ENCODE results near the gene MANEAL.
"Not testable (repeated sequence)": the region's sequence is repeated elsewhere in the genome, so short reads cannot be mapped to it uniquely, and the experiment has no call there.

MANEAL gene

DNA sequence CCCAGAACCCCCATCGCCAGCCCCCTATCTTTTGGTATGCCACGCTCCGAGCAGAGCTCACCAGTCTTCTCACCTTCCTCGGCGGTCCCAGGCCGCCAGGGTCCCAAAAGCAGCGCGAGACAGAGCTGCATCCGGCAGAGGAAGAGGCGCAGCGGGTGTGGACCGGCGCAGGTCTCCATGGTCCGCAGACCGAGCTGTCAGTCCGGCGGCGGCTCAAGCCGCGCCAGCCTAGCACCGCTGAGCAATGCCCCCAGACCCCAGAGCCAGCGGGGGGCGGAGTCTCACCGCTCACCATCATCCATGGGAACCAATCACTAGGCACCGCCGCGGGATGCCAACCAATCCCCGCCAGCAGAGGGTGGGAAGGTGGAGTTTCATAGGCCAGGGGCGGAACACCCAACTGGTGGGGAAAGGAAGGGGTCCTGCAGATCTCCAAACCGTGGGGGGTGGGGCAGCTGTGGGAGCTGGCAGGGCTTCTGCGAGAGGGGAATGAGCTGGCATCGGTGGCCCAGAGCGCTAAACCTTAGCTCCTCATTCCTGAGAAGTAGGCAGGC is 28.7 kb upstream of the MANEAL start, which contains the start of gene EPHA10:
Gene EPHA10, minus strand, starts transcription at position 233 of the 554 bp plus-strand sequence. Its CDS starts 54 bp downstream, at position 179.
- no peaks in the 10 kb centered on the region for H3K9me3 Mint-ChIP-seq
- H3K36me3 Mint-ChIP-seq (ENCODE audit: low read depth), result no peaks in the 10 kb centered on the region
- H3K4me1 Mint-ChIP-seq (ENCODE audit: low read depth), result peaks cover 17% of the 10 kb centered on the region
- H3K27me3 Mint-ChIP-seq, result peaks cover 88% of the 10 kb centered on the region
- H3K27ac Mint-ChIP-seq, result no peak within 1 kb of the TSS
- no peak for DNase-seq
- peak within 1 kb of the TSS; percentile 43 for H3K4me3 Mint-ChIP-seq

GRCh38 chr1:37765916-37766664 is 27.6 kb upstream of the MANEAL start:
- no peak overlapping the region for H3K27ac Mint-ChIP-seq
- DNase-seq, result peak; percentile 38
- no peaks in the 10 kb centered on the region for H3K9me3 Mint-ChIP-seq
- no peaks in the 10 kb centered on the region for H3K36me3 Mint-ChIP-seq (ENCODE audit: low read depth)
- peak overlapping the region; percentile 43 for H3K4me3 Mint-ChIP-seq
- peaks cover 96% of the 10 kb centered on the region for H3K27me3 Mint-ChIP-seq
- H3K4me1 Mint-ChIP-seq (ENCODE audit: low read depth), result peaks cover 17% of the 10 kb centered on the region

- Mint-ChIP-seq H3K9me3 (no peaks in the 10 kb centered on the region), H3K27me3 (peaks cover 86% of the 10 kb centered on the region)
Measured at GRCh38 chr1:37767488-37767887, 26.2 kb upstream of the MANEAL start.

GRCh38 chr1:37771440-37771839 is 22.2 kb upstream of the MANEAL start:
- not testable (repeated sequence) for H3K9me3 Mint-ChIP-seq; H3K36me3 Mint-ChIP-seq (ENCODE audit: low read depth); H3K4me3 Mint-ChIP-seq; H3K4me1 Mint-ChIP-seq (ENCODE audit: low read depth); H3K27ac Mint-ChIP-seq; DNase-seq
- peaks cover 55% of the 10 kb centered on the region for H3K27me3 Mint-ChIP-seq

More at GRCh38 chr1:37767488-37767887, 26.2 kb upstream of the MANEAL start:
- no peak overlapping the region for H3K4me3 Mint-ChIP-seq
- DNase-seq, result no peak
- H3K27ac Mint-ChIP-seq, result no peak overlapping the region
- H3K36me3 Mint-ChIP-seq (ENCODE audit: low read depth), result no peaks in the 10 kb centered on the region
- peaks cover 17% of the 10 kb centered on the region for H3K4me1 Mint-ChIP-seq (ENCODE audit: low read depth)

GRCh38 chr1:37776946-37777516 is 16.6 kb upstream of the MANEAL start:
- H3K27ac Mint-ChIP-seq, result peak overlapping the region; percentile 37
- no peak overlapping the region for H3K4me3 Mint-ChIP-seq
- H3K9me3 Mint-ChIP-seq, result no peaks in the 10 kb centered on the region
- H3K4me1 Mint-ChIP-seq (ENCODE audit: low read depth), result peaks cover 11% of the 10 kb centered on the region
- H3K27me3 Mint-ChIP-seq, result peaks cover 14% of the 10 kb centered on the region
- DNase-seq, result no peak
- no peaks in the 10 kb centered on the region for H3K36me3 Mint-ChIP-seq (ENCODE audit: low read depth)

DNA sequence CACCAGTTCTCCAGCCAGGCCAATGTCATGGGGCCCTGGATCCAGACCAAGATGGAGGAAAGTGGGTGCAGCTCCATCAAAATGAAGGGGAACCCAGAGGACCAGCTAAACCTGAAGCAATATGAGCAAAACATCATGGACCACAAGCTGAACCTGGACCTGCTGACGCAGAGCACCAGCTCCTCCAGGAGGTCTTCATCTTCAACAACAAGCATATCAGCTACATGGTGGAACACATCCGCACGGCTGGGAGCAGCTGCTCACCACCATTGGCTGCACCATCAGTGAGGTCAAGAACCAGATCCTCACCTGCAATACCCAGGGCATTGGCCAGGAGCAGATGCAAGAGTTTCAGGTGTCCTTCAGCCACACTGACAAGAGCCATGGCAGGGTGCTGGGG is 15.0 kb upstream of the MANEAL start:
- no peak overlapping the region for H3K27ac Mint-ChIP-seq
- no peaks in the 10 kb centered on the region for H3K36me3 Mint-ChIP-seq (ENCODE audit: low read depth)
- peaks cover 11% of the 10 kb centered on the region for H3K4me1 Mint-ChIP-seq (ENCODE audit: low read depth)
- peaks cover 8% of the 10 kb centered on the region for H3K27me3 Mint-ChIP-seq
- no peak for DNase-seq
- H3K9me3 Mint-ChIP-seq, result no peaks in the 10 kb centered on the region
- H3K4me3 Mint-ChIP-seq, result no peak overlapping the region

DNA sequence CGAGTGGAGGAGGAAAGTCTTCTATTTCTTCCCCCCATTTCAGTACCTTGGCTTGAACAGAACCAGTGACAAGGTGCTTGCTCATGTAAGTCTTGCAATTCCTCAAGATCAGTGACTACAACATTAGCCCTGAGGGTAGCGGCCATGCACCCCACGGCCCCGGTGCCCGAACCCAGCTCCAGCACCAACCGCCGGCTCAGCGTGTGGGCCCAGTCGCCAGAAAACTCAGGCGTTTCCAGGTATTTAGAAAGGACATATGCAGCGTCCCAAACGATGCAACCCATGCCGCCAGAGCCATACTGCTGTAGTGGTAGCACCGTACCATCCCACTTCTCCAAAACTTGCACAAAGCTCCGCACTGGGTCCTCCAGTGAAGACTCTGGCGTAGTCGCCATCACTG is 11.2 kb upstream of the MANEAL start:
- no peaks in the 10 kb centered on the region for H3K9me3 Mint-ChIP-seq
- H3K4me3 Mint-ChIP-seq, result no peak overlapping the region
- H3K27me3 Mint-ChIP-seq, result peaks cover 17% of the 10 kb centered on the region
- DNase-seq, result no peak
- H3K36me3 Mint-ChIP-seq (ENCODE audit: low read depth), result no peaks in the 10 kb centered on the region
- no peak overlapping the region for H3K27ac Mint-ChIP-seq
- peaks cover under 1% of the 10 kb centered on the region for H3K4me1 Mint-ChIP-seq (ENCODE audit: low read depth)

DNA sequence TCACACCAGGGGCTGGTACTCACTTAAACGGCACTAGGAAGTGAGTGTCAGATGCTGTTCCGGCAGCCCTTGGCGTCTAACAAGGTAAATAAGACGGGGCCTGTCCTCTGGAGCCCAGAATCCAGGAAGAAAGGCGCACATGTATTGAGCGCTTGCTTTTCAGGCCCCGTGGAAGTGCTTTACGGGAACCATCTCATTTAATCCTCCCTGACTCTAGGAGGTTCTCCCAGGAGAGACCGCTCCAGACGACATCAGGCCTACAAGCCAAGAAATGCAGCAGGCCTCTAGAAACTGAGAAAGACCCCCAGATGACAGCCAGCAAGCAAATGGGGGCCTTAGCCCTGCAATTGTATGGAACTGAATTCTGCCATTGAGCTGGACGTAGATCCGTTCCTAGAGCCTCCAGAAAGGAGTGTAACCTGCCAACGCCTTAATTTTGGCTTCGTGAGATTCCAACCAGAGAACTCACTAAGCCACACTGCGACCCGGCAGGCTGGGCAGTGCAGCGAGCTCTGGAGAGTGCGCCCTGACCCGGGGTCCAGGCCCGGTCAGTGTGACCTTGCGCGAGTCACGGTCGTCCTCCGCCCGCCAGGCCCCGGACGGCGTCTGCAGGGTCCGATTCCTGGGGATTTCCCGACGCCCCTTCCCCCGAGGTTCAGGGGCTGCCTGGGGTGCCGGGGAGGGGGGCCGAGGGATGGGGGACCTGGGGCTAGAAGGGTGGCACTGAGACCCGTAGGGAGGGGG is 532 bp upstream of the MANEAL start:
- Mint-ChIP-seq H3K27ac (no peak overlapping the region), H3K27me3 (peaks cover 53% of the 10 kb centered on the region), H3K9me3 (no peaks in the 10 kb centered on the region), H3K36me3 (ENCODE audit: low read depth) (peaks cover 1% of the 10 kb centered on the region), H3K4me3 (peak overlapping the region; percentile 35), H3K4me1 (ENCODE audit: low read depth) (peaks cover 26% of the 10 kb centered on the region)
- no peak for DNase-seq

- H3K27ac Mint-ChIP-seq, result no peak overlapping the region
- peaks cover 47% of the 10 kb centered on the region for H3K27me3 Mint-ChIP-seq
- H3K9me3 Mint-ChIP-seq, result no peaks in the 10 kb centered on the region
- H3K4me3 Mint-ChIP-seq, result peak overlapping the region; percentile 72
- H3K4me1 Mint-ChIP-seq (ENCODE audit: low read depth), result peaks cover 26% of the 10 kb centered on the region
- DNase-seq, result no peak
- peaks cover 13% of the 10 kb centered on the region for H3K36me3 Mint-ChIP-seq (ENCODE audit: low read depth)
Measured at GRCh38 chr1:37794372-37795339, 1.0 kb downstream of the MANEAL start.

DNA sequence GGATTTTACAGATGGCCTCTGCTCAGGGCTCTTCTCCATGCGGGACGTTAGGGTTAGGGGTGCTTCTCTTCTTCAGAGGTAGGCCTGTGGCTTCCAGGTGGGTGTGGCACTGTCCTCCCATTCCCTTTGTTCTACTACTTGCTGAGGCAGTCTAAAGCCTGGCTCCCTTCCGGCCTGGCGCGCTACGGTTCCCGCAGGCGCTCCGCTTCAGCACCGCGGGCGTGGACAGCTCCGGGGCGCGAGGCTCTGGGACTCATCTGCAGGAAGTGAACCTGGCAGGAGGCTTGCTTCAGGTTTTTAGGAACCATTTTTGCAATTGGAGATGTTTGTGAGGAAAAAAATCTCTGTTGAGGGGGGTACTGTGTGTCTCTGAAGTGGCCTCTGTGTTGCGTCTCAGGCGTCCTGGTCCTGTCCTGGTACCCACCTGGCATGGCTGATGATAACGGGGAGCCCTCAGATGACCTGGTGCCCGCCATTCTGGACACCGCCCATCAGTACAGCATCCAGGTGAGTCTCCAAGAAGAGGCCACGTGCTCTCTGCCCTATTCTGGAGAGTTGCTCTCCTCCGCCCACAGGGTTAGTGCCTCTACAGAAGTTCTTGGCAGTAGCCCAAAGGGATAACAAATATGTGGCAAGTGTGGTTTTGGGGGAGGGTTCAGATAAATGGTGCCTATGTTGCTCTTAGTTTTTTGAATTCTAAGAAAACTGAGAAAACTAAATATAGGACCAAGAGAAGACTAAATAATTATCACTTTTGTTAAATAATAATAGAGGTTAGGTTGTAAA is 1.9 kb downstream of the MANEAL start:
- Mint-ChIP-seq H3K27me3 (peaks cover 40% of the 10 kb centered on the region), H3K4me1 (ENCODE audit: low read depth) (peaks cover 26% of the 10 kb centered on the region), H3K27ac (no peak overlapping the region), H3K9me3 (no peaks in the 10 kb centered on the region), H3K4me3 (peak overlapping the region; percentile 72), H3K36me3 (ENCODE audit: low read depth) (peaks cover 22% of the 10 kb centered on the region)
- peak; percentile 67 for DNase-seq

DNA sequence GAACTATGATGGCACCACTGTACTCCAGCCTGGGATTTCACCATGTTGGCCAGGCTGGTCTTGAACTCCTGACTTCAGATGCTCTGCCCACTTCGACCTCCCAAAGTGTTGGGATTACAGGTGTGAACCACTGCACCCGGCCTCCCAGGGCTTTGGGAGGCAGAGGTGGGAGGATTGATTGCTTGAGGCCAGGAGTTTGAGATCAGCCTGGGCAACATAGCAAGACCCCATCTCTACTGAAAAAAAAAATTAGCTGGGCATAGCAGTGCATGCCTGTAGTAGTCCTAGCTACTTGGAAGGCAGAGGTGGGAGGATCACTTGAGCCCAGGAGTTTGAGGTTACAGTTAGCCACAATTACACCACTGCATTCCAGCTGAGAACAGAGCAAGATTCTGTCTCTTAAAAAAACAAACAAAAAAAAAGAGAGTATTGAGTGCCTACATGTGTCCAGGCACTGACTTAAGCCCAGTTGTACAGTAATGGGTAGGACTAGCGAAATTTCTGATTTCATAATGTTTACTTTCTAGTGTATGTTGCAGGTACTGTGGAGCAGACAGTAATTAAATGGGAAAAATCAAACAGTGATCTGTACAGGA is 4.2 kb downstream of the MANEAL start:
- Mint-ChIP-seq H3K9me3 (no peaks in the 10 kb centered on the region), H3K27ac (no peak overlapping the region), H3K27me3 (peaks cover 17% of the 10 kb centered on the region), H3K36me3 (ENCODE audit: low read depth) (peaks cover 38% of the 10 kb centered on the region), H3K4me3 (no peak overlapping the region), H3K4me1 (ENCODE audit: low read depth) (peaks cover 26% of the 10 kb centered on the region)
- DNase-seq, result no peak

DNA sequence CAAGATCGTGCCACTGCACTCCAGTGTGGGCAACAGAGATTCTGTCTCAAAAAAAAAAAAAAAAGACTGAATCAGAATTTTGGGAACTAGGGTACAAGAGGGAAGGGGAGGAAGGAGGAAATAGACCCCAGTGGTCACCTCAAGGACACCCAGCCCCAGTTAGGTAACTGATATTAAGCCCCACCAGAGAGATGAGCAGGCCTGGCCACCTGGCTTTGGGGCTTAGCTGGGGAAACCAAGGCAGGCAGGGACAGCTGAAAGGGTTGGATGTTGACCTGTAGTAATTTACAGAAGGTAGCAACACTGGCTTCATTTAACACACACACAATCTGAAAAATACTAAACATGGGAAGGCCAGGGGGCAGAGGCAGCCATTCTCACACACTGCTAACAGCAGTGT is 8.8 kb downstream of the MANEAL start:
- no peaks in the 10 kb centered on the region for H3K27me3 Mint-ChIP-seq
- H3K36me3 Mint-ChIP-seq (ENCODE audit: low read depth), result peaks cover 83% of the 10 kb centered on the region
- H3K4me3 Mint-ChIP-seq, result no peak overlapping the region
- H3K27ac Mint-ChIP-seq, result no peak overlapping the region
- H3K4me1 Mint-ChIP-seq (ENCODE audit: low read depth), result peaks cover 21% of the 10 kb centered on the region
- DNase-seq, result no peak
- H3K9me3 Mint-ChIP-seq, result no peaks in the 10 kb centered on the region

- Mint-ChIP-seq H3K27me3 (no peaks in the 10 kb centered on the region), H3K9me3 (no peaks in the 10 kb centered on the region), H3K27ac (peak overlapping the region; percentile 92), H3K4me1 (ENCODE audit: low read depth) (peaks cover 49% of the 10 kb centered on the region), H3K4me3 (peak overlapping the region; percentile 92), H3K36me3 (ENCODE audit: low read depth) (peaks cover 86% of the 10 kb centered on the region)
- DNase-seq, result no peak
Measured at GRCh38 chr1:37807220-37807554, 13.5 kb downstream of the MANEAL start.

Measured in activated T-cell treated with anti-CD3 and anti-CD28 coated beads, Interleukin-2, amount 50 U/mL, for 24 hours (primary cell).